Fibroblast of lung (primary cell): Measurements from ENCODE around the gene SLC39A9.

Source experiments
- CTCF ChIP-seq, 2 donors: IDR thresholded peaks in 1 of 2; conservative IDR thresholded peaks in 1 of 2; 1 replicate in 1 of 2; 2 replicates in 1 of 2; pipeline ENCODE4 v1.5.1; 2011 to 2012; ENCODE audit warnings: low read length in 2 of 2, control low read depth in 1 of 2, inconsistent platforms in 1 of 2, low read depth in 1 of 2, mild to moderate bottlenecking in 1 of 2
- EZH2 ChIP-seq: IDR thresholded peaks from 2 replicates; pipeline ENCODE4 v1.5.1; 2012; ENCODE audit warnings: low read length, control low read depth, mild to moderate bottlenecking; ENCODE audit errors: missing control alignments

GRCh38 chr14:69491193-69491592 is 92.7 kb downstream of the SLC39A9 start:
- TF ChIP-seq CTCF (conservative IDR thresholded peaks at IDR 0.05 in 1 of 2, IDR thresholded peaks at IDR 0.05 in 1 of 2; ENCODE audit: low read depth in 1 of 2, low read length in 2 of 2) (no peak), EZH2 (no peak)
